ENCODE results near the gene CSAD.
A peak's percentile ranks its signal among the peaks of the same experiment; 100 is the strongest.

Gene CSAD

DNA sequence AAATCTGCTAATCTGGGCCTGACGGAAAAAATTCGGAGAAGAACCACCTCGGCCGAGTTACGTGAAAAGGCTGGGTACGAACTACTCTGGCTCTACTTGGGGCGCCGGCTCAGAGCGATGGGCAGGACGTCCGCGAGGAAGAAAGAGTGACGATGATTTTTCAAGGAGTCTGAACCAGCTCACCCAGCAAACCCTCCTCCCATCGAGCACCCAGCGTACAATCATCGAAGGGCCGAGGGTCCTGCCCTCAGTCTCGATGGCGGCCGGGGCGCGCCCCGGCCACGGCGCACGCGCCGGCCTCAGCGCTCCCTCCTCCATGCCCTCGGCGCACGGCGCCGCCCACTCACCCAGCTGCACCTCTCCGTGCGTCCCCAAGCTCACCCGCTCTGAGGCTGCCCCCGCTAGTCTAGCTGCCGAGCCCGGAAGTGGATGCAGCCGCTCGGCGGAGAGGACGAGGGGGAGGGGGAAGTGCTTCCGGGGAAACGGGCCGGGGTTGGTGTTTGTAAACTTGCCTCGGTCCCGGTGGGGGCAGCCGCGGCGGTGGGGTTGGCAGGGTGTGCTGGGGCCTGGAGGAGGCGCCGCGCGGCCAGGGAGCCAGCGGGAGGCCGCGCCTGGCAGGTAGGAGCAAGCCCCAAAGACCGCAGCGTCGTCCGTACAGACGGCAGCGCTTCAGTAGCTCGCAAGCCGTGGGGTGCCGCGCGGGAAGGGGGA lies at the start of gene CSAD, which contains the start of gene ZNF740:
Gene CSAD (minus strand): TSS at position 706 of the 711 bp plus-strand sequence. CDS start 7,455 bp downstream, outside the sequence.
Gene ZNF740 (plus strand): TSS at position 503 of the 711 bp plus-strand sequence. CDS start 1,262 bp downstream, outside the sequence.
- DNase-seq (ENCODE audit: low read depth in 2 of 2), result peak; percentile 98 to 99

DNA sequence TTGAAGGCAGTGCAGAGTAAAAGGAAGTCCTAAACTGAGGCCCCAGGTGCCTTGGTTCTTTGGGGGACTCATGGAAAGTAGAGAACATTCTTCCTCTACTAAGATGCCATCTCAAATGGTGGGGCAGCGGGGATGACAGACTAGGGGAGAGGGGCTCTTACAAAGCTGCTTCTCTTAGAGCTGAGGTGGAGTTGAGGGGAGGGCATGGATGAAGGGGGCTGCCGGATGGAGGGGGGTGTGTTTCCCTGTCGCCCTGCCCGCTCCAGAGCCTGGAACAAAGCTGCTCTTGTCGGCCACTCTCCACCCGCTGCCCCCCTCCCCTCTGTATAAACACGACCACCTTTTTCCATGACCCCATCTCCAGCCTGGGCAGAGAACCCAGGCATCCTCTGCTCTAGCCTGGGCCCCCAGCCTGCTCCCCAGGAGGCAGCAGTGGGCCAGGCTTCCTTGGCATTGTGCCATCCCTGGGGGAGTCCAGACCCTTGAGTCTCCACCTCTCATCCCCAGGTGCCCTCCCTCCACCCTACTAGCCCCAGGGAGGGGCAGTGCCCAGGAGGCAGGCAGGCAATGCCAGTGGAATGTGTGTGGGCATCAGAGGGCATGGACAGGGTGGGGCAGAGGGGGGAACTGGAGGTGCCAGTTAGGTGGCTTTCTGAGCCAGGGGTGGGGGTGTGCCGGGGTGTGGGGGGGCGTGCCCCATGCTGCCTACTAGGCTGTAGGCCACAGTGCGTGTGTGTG lies 49.6 kb upstream of the CSAD start:
- DNase-seq (ENCODE audit: low read depth in 2 of 2), result no peak

DNA sequence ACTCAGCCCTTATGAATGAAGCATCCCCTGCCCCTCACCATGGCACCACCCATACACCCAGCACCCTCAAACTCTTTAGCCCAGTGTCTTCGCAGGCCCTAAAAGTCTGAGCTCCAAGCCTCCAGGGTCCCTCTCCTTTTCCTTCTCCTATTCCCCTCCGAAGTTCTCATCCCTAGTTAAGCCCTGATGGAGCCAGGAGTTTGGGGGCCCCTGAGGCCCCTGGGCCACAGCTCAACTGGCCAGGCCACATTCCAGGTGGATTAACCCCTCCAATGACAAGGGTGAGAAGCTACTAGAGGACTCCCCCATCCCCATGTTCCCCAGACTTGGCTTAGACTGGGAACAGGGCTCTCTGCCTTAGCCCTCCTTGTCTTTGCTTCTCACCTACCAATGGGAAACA lies 48.7 kb upstream of the CSAD start:
- no peak for DNase-seq (ENCODE audit: low read depth in 2 of 2)

DNA sequence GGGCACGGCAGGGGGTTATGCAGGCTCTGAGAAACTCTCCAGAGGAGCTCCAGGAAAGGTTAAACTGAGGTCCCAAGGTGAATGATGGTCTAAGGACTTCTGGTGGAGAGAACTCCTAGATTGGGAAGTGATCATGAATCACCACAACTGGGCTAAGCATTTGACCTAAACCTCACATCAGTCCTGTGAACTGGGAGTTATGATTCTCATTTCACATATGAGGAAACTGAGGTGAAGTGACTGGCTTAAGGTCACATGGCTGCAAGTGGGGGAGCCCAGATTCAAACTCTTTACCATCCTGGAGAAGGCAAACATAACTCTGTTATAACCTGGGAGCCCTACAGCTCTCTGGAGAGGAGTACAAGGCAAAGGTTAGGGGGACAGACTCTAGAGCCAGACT lies 47.1 kb upstream of the CSAD start:
- DNase-seq (ENCODE audit: low read depth in 2 of 2), result no peak

DNA sequence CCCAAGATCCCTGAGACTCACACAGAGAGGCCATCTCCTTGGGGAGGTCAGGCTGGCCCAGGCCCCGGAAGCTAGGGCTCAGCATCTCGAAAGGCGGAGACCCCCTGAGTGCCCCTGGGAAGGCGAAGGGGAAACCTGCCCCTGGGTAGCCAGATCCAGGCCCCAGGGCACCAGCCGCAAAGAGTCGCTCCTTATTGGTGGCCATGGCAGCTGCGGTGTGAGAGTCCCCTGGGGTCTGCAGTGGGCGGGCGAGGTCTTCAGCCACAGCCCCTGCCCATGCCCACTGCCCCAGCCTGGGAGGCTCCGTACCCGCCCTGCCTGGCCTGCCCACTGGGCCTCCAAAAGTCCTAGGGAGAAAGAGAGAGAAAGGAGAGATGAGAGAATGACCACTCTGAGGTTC lies 46.6 kb upstream of the CSAD start:
- no peak for DNase-seq (ENCODE audit: low read depth in 2 of 2)

DNA sequence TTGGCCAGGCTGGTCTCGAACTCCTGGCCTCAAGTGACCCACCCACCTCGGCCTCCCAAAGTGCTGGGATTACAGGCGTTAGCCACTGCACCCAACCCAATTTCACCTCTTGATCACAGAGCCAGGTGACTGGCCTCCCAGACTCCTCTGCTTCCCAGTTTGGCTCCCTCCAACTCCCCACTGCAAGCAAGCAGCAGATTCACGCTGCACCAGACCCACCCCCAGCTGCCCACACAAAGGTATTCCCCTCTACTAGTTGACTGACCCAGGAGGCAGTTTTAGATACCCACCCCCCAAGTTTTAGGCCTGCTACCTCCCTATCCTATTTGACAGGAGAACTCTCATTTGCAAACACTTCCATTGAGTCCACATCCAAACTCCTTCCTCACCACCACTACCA lies 46.1 kb upstream of the CSAD start:
- DNase-seq (ENCODE audit: low read depth in 2 of 2), result no peak

DNA sequence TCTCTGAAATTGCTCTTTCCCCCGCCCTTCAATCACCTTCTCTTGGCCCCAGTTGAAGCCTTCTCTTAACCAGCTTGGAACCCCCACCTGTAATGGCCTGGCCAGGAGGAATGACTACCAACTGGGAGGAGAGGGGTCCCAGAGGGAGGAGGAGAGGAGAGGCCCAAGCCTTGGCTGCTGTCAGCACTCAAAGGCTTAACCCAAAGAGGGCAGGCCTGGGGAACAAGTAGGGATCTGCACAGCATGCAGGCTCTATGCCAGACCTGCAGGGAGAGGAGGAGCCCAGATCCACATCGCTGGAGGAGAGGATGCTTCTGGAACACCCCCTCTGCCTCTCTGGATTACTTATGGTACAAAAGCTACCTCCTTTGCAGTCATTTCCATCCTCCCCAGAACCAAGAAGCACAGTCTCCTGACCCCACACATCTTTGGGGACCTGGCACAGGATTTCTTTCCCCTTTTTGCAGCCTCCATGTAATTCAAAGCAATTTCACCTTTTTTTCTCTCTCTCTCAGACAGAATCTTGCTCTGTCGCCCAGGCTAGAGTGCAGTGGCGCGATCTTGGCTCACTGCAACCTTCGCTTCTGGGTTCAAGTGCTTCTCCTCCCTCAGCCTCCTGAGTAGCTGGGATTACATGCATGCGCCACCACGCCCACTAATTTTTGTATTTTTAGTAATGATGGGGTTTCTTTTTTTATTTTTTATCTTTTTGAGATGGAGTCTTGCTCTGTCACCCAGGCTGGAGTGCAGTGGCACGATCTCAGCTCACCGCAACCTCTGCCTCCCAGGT lies 45.1 kb upstream of the CSAD start:
- no peak for DNase-seq (ENCODE audit: low read depth in 2 of 2)

GRCh38 chr12:53224897-53225634 lies 44.3 kb upstream of the CSAD start:
- DNase-seq (ENCODE audit: low read depth in 2 of 2), result no peak

DNA sequence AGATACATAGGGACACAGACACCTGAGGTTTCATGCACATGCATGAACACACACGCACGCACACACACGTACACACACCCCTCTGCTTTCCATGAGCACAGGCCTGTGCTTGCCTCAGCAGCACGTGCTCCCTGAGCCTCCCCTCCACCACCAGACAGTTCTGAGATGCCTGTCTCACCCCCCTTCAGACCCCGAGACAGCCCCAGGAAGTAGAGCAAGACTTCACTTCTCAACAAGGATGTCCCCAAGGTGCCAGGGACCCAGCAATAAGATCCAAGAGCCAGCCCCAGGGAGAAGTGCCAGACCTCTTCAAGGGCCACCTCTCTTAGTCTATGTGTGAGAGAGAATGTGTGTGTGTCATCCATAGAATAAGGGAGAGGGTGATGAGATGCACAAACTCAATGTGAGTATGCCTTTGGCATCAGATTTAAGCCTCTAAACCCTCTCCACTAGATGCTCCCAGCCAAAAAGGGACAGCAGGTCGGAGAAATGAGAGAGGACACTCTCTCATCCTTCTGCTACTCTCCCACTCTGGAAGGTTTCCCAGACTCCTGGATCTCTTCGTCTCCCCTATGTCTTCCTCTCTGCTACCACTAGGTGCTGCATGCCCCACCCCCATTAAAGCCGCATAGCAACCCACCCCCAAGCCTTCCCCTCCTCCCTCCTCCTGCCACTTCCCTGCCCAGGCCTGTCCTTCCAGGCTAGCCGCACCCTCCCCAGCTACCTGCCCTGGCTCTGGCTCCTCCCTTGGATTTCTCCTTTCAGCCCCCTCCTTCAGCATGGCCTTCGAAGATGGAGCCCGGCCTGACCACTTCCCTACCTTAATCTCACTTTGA lies 43.6 kb upstream of the CSAD start:
- no peak for DNase-seq (ENCODE audit: low read depth in 2 of 2)

GRCh38 chr12:53223389-53224060 lies 42.8 kb upstream of the CSAD start:
- DNase-seq (ENCODE audit: low read depth in 2 of 2), result no peak

DNA sequence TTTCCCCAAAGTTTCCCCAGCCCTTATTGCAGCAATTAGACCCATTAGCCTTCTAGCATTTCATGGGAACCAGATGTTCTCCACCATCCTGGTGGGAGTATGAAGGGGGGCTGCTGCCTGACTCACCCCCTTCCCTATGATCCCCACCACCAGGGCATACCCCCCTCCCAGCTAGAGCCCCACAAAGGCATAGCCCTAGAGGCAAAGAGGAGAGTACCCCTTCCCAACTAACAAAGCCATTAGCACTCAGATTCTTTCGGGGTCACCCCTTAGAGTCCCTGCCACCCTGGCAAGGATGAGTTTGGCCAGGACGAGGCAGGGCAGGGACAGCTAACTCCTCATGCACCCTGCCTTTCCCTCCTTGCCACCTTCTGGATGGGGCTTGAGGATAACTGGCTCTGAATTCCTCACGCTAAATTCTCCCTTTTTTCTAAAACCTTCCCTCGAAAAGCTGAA lies 42.1 kb upstream of the CSAD start:
- no peak for DNase-seq (ENCODE audit: low read depth in 2 of 2)

DNA sequence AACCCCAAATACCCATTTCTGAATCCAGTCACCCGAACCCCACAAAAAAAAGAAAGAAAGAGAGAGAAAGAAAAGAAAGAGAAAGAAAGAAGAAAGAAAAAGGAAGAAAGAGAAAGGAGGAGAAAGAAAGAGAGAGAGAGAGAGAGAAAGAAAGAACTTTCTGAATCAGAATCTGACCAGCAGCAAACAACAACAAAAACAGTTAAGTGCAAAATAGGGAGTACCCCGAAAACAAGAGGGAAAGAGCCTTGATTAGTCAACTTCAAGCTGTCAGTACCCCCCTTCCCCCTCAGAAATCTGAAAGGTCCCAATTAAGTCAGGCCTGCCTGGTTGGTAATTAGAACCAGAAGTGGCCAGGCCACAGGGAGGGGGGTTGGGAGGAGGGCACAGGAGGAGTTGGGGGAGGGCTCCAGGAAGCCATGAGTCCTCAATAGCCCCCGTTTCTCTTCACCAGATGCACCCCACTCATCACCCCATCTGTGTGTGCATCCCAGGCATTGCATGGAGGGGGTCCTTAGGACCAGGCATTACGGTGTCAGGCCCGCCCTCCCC lies 41.5 kb upstream of the CSAD start:
- DNase-seq (ENCODE audit: low read depth in 2 of 2), result no peak

DNA sequence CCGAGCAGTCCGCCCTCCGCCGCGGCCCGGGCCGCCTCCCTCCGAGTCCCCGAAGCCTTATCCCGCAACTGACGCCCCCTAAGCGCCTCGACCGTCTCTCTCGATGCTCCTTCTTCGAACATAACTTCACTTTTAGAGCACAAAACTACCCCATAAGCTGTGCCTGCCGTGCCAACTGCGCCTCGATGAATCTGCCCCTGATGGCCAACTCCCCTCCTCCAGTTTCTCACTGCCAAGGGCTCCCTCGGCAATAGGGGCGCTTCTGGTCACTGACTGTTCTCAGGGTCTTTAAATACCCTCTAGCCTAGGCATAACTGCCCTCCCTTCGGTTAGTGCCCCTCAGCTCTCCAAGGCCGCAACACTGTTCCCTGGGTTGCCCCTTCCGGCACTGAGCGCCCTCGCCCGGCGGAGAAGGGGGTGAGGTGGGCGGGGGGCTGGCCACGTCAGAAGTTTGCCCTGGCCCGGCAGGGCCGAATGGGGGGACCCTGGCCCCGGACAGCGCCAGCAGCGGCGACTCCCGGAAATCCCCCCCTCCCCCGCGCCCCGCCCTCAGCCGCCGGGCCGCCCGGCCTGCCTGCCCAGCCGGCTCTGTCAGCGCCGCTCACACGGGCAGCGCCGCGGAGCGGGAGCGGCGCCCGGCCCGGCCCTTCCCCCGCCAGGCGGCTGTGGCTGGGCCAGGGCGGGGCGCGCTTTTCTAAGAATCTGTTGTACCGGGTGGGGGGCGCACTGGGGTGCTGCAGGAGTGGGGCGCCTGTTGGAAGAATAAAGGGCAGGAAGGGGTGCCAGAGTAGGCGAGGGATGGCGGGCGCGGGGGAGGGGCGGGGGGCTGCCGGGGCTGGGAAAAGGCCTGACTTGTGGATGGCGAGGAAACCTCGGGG lies 40.7 kb upstream of the CSAD start:
- no peak for DNase-seq (ENCODE audit: low read depth in 2 of 2)

GRCh38 chr12:53220694-53221202 lies 40.0 kb upstream of the CSAD start:
- peak; percentile 70 to 77 for DNase-seq (ENCODE audit: low read depth in 2 of 2)

DNA sequence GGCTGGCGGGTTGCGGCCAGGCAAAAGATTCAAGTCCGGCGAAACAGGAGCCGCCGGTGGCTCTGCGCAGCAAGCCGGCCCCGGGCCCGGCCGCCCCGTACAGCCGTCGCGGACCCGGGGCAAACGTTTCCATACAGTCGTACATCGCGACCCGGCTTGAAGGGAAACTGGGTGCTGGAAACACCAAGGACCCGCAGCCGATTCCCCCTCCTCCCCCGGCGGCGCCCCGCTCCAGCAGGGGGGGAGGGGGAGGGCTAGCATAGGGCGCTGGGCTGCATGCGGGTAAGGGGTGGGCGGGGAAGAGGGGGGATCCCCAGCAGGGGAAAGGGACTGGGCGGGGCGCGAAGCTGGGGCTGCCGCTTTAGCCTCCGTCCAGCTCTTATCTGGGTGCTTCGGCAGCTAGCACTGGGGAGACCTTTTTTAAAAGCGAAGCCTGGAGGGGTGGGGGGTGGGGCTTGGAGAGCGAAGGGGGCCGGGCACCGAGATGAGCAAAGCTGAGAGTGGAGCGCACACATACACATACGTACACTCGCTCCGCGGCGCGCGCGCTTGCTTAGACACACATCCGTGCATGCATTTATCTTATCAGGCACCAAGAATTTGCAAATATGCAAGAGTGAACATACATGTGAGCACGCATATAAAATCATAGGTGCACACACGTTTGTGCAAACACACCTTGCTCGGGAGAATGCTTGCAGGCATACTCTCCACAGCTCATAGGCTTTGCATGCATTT lies 39.4 kb upstream of the CSAD start:
- DNase-seq (ENCODE audit: low read depth in 2 of 2), result peak; percentile 72

GRCh38 chr12:53219292-53219955 lies 38.7 kb upstream of the CSAD start:
- DNase-seq (ENCODE audit: low read depth in 2 of 2), result peak in 1 of 2 donors; percentile 48

- no peak for DNase-seq (ENCODE audit: low read depth in 2 of 2)
These were observed 38.0 kb upstream of the CSAD start for GRCh38 chr12:53218551-53219291.
